Dermis blood vessel endothelial cell (primary cell): ENCODE data around the gene IFNGR2. TPM values are rescaled to one million over a fixed set of nuclear protein-coding genes. Genes with fewer than 3 reads are reported as not detected.
"Not testable (repeated sequence)": the region's sequence is repeated elsewhere in the genome, so short reads cannot be mapped to it uniquely, and the experiment has no call there.

ENCODE experiments used
- DNase-seq: peaks from one replicate; pipeline ENCODE4 v3.0.0; 2010
- total RNA-seq: library from RNA; depleted of rRNA; stranded (reverse); fragments of >200 nt; gene quantifications from 2 replicates; pipeline ENCODE4 v1.2.3, GENCODE V29; 2014

Gene IFNGR2
- total RNA-seq, 1 donor from 2014 or later: 64.2 TPM

DNA sequence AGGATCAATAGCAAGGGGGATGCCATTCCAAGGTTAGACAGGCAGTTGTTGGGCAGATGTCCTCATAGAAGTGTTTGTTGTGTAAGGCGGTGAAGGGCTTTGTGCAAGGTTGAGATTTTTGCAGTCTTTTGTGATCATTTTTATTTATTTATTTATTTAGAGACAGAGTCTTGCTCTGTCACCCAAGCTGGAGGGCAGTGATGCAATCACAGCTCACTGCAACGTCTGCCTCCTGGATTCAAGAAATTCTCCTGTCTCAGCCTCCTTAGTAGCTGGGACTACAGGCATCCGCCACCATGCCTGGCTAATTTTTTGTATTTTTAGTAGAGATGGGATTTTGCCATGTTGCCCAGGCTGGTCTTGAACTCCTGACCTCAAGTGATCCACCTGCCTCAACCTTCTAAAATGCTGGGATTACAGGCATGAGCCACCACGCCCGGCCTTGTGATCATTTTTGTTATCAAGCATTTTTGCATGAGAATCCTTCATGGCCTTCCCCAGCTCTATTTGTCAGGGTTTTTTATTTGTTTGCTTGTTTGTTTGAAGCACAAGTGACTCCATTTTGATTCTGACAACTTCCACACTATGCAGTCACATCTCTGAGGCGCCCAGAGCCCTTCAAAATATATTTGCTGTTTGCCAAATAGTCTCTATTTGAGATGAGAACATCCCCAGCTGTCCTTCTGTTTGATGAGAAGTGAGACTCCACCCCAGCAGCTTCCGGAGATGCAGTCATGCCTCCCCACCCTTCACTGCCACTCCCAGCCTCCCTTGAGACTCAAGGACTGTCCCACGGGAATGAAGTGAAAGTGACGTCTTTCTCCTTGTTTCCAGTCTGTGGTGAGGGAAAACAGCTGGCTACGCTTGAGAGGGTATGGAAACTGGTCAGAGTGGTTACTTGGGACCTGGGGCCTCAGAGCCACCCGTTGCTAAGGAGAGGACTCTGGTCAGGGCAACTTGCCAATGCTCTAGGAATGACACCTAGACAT lies 38.6 kb downstream of the IFNGR2 start:
- peak; percentile 23 for DNase-seq

DNA sequence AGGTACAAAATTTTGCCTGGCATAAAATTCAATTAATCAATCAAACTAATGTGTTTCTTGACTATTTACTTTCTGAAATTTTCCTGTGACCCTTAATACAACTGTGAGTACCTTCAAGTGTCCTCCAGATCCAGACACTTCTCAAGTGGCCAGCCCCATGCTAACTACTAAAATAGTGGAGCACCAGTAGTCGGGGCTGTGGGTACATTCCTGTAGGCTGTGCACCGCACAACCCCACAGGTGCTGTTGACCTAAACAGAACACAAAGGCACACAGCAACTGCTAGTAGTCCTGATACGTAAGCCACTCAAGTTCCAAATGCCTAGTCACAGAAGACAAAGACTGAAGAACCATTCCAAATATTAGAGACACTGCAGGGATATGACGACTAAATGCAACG lies 40.0 kb downstream of the IFNGR2 start:
- DNase-seq: no peak

- no peak for DNase-seq
Observed at GRCh38 chr21:33444499-33444898, 41.3 kb downstream of the IFNGR2 start.

DNA sequence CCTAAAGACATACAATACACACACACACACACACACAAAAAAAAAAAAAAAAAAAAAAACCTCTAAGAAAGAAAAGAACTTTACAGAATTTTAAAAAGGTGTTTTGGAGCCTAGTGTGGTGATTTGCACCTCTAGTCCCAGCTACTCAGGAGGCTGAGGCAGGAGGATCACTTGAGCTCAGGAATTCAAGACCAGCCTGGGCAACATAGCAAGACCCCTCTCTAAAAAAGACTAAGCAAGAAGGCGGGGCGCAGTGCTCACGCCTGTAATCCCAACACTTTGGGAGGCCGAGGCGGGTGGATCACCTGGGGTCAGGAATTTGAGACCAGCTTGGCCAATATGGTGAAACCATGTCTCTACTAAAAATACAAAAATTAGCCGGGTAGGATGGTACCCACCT lies 43.4 kb downstream of the IFNGR2 start:
- not testable (repeated sequence) for DNase-seq

DNA sequence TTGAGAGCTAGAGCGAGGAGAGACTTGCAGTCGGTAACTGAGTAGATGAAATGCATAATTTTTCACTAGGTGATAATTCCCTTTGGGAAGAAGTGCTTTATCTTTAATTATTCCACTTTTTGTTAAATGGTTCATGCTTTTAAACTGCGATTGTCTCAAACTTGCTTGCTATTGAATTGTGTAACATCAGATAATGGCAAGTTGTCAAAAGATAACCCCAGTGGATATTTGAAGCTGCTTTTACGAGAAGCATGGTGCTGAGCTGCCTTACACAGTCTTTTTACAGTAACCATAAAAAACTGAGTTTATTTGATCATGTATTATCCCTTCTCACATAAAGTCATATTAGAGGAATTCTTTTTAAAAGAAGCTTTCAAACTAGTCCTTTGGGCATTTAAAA lies 46.4 kb downstream of the IFNGR2 start:
- DNase-seq: no peak

- no peak for DNase-seq
Observed at GRCh38 chr21:33451634-33452071, 48.4 kb downstream of the IFNGR2 start.

GRCh38 chr21:33452362-33452761 lies 49.1 kb downstream of the IFNGR2 start:
- DNase-seq: no peak

GRCh38 chr21:33455686-33456446 lies 52.7 kb downstream of the IFNGR2 start:
- no peak for DNase-seq

GRCh38 chr21:33458861-33459260 lies 55.6 kb downstream of the IFNGR2 start:
- DNase-seq: no peak

DNA sequence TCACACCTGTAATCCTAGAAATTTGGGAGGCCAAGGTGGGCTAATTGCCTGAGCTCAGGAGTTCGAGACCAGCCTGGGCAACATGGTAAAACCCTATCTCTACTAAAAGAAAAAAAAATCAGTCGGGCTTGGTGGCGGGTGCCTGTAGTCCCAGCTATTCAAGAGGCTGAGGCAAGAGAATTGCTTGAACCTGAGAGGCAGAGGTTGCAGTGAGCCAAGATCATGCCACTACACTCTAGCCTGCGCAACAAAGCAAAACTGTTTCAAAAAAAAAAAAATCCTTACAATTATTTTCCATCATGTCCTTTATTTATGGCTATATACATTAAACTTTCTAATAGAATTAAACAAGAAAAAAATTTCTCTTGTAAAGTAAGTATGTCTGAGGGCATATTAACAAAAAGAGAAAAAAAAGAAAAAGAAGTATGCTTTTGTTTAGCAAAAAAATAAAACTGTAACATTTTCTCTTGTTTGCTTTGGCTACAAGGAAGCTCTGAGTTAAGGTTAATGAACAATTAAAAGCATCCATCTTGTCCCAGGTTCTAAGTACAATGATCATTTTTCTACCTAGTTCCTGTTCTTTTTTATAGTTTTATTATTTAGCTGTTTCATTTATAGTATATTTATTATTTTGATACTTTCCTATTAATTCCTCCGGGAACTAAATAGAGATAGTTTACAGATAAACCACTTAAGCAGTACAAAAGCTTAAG lies 58.5 kb downstream of the IFNGR2 start:
- no peak for DNase-seq

DNA sequence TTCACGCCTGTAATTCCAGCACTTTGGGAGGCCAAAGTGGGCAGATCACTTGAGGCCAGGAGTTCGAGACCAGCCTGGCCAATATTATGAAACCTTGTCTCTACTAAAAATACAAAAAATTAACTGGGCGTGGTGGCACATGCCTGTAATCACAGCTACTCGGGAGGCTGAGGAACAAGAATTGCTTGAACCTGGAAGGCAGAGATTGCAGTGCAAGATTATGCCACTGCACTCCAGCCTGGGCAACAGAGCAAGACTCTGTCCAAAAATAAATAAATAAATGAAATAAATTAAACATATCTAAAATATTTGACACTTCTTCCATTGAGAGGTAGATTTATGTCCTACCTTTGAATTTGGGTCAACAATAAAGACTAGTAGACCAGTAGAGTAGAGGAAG lies 66.0 kb downstream of the IFNGR2 start:
- DNase-seq: not testable (repeated sequence)

DNA sequence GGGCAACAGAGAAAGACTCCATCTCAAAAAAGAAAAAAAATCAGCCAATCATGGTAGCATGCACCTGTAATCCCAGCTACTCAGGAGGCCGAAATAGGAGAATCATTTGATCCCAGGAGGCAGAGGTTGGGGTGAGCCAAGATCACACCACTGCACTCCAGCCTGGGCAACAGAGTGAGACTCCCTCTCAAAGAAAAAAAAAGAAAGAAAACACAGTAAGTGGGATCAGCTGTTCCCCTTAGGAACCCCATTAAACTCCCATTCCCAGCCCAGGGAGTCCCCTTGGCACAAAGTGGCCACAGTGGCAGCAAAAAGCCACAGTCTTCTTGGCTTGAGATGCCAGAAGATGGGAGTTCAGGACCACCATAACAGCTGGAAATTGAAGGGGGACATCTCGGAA lies 67.5 kb downstream of the IFNGR2 start:
- DNase-seq: no peak

GRCh38 chr21:33473344-33473743 lies 70.1 kb downstream of the IFNGR2 start:
- no peak for DNase-seq

DNA sequence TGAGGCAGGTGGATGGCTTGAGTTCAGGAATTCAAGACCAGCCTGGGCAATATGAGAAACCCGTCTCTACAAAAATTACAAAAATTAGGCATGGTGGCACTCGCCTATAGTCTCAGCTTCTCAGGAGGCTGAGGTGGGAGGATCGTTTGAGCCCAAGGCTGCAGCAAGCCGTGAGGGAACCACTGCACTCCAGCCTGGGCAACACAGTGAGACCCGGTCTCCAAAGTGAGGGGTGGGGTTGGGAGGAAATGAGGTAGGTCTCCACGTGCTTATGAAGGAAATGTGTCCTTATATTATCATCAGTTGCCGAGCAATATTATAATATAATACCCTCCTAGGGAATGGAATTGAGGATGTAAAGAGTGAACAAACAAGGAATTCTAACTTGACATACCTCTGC lies 73.9 kb downstream of the IFNGR2 start:
- DNase-seq: no peak

GRCh38 chr21:33478182-33478581 lies 75.0 kb downstream of the IFNGR2 start:
- DNase-seq: no peak

GRCh38 chr21:33478935-33479678 lies 75.9 kb downstream of the IFNGR2 start:
- peak; percentile 50 for DNase-seq

DNA sequence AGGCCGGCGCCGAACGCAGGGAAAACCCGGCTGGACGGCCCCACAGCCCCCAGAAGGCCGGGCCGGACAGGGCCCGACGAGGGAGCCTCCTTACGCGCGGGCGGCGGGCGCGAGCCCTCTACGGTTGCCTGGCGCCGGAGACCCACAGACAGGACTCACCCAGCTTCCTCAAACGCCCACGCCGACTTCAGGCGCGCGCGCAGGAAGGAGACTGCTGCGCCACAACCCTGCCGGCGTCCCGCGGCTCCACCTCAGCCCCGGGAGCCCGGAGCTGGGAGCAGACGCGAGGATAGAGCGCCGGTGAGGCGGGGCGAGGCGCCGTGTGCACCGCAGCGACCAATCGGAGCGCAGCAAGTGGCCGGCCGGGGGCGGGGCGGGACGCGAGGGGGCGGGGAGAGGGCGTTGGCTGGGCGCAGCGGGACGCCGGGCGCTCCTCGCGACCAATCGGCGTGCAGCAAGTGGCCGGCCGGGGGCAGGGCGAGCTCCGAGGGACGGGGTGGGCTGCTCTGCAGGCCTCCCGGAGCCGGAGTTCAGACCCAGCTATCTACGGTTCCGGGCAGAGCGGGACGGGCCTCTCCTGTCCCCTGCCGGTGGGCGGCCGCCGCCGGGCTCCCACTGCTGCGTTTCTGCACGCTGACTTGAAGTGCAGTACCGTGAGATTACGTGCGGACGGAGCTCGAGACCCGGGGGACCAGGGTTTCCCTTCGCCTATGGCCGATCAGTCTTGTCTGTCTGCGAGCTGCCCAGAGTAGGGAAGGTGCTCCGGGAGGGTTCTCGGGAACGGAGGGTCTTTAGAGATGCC lies 76.7 kb downstream of the IFNGR2 start, which contains the start of gene TMEM50B:
Gene TMEM50B (minus strand): TSS at position 296 of the 802 bp plus-strand sequence. CDS start 11,089 bp downstream, outside the sequence.
- peak; percentile 97 for DNase-seq

GRCh38 chr21:33480481-33481103 lies 77.4 kb downstream of the IFNGR2 start:
- DNase-seq: no peak

- DNase-seq: no peak
Observed at GRCh38 chr21:33481314-33481943, 78.2 kb downstream of the IFNGR2 start.
